Neural progenitor cell (in vitro differentiated cells): ENCODE measurements around the gene OR2A12.

Experiments
- CTCF ChIP-seq: fragments of 200-600 bp; sonication (generic); IDR thresholded peaks from 2 replicates; pipeline ENCODE4 v1.5.1; 2017; ENCODE audit warnings: antibody characterized with exemption, mild to moderate bottlenecking
- EZH2phosphoT487 ChIP-seq: fragments of 200-600 bp; sonication (generic); IDR thresholded peaks from 2 replicates; pipeline ENCODE4 v1.6.1; 2017; ENCODE audit warnings: antibody characterized with exemption

DNA sequence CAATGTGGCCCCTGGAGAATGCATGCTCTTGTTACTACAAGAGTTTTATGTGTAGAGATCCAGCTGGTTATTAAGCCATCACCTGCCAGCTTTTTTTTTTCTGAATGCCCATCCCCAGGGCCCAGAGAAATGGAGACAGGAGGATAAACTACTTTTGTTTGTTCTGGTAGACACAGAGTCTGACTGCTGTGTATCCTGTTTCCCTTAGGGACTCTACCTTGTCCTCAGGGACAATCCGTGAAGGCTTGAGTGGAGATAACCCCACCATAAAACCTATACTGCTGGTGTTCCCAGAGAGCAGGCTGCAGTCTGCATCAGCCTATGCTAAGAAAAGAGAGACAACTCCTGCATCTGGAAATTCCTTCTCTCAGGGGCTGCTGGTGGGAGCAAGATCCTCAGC is 37.4 kb upstream of the OR2A12 start, which contains the start of gene OR2A5:
- no peak for TF ChIP-seq CTCF
- TF ChIP-seq EZH2phosphoT487 = no peak
